Smooth muscle cell of the pulmonary artery (primary cell): ENCODE data around the gene CKAP2L. TPM values are rescaled to one million over a fixed set of nuclear protein-coding genes. Genes with fewer than 3 reads are reported as not detected.

Experiments used
- total RNA-seq: library from RNA; depleted of rRNA; stranded (reverse); fragments of >200 nt; gene quantifications from 2 replicates; pipeline ENCODE4 v1.2.3, GENCODE V29; 2014

The CKAP2L gene
- 1.3 and 4.0 TPM in 2 replicates for total RNA-seq

GRCh38 chr2:112764071-112765044, at the start of gene CKAP2L:
Gene CKAP2L, minus strand, starts transcription at chr2:112764609. Its CDS starts 11 bp downstream, at chr2:112764598.

GRCh38 chr2:112784199-112785189, 20.1 kb upstream of the CKAP2L start, which contains the start of gene IL1A:
Gene IL1A, minus strand, starts transcription at chr2:112784493. Its CDS starts 723 bp downstream, at chr2:112783770.

GRCh38 chr2:112720785-112721184, 43.6 kb downstream of the CKAP2L start, which contains the start of gene NT5DC4:
Gene NT5DC4, plus strand, starts transcription at chr2:112721020. Its CDS starts 60 bp downstream, at chr2:112721080.

Other genes with a start within 250 kb of the CKAP2L start
- gene POLR1B, start 222.1 kb downstream of the CKAP2L start, total RNA-seq, result 14.9 and 21.2 TPM in 2 replicates
- gene CHCHD5, start 180.0 kb downstream of the CKAP2L start, total RNA-seq, result 5.2 and 8.8 TPM in 2 replicates
- 139 and 319 TPM in 2 replicates for gene SLC20A1, start 118.7 kb downstream of the CKAP2L start, total RNA-seq
- gene NT5DC4, start 43.6 kb downstream of the CKAP2L start, total RNA-seq, result 0.33 TPM in 1 of 2 replicates, not detected in the other
- 0.85 and 2.7 TPM in 2 replicates for gene IL1A, start 19.9 kb upstream of the CKAP2L start, total RNA-seq
- 2.6 and 11.9 TPM in 2 replicates for gene IL1B, start 72.2 kb upstream of the CKAP2L start, total RNA-seq
- gene IL37, start 146.6 kb upstream of the CKAP2L start, total RNA-seq, result not detected in 2 replicates
- not detected in 2 replicates for gene IL36G, start 213.4 kb upstream of the CKAP2L start, total RNA-seq
- gene IL36A, start 240.8 kb upstream of the CKAP2L start, total RNA-seq, result not detected in 2 replicates